PC-3 (cell line): ENCODE data around the gene KAZN. TPM values are rescaled to one million over a fixed set of nuclear protein-coding genes. Genes with fewer than 3 reads are reported as not detected.

Experiments used
- ATAC-seq: fragments of 200-7000 bp; cut with Tn5 transposase; 2 replicates; pipeline ENCODE4 v1.9.1; 2020; ENCODE audit warnings: mild to moderate bottlenecking, moderate library complexity
- BruUV-seq: library from RNA; stranded (reverse); fragments of 400-500 nt; replicated peaks from 2 replicates; lab custom pipeline; 2021; lab: Mats Ljungman, UMichigan
- CTCF ChIA-PET: fragments of 300-600 bp; sonication (Branson Sonifier 250); formaldehyde crosslinking; loops from one replicate; lab custom pipeline; 2022; ENCODE audit warnings: antibody characterized with exemption; lab: Charles Lee
- POLR2A ChIA-PET: fragments of 300-600 bp; sonication (Branson Sonifier 250); formaldehyde crosslinking; loops from one replicate; lab custom pipeline; 2022; ENCODE audit warnings: antibody characterized with exemption; ENCODE audit not compliant: unreplicated experiment; lab: Charles Lee
- DNase-seq: peaks from one replicate; pipeline ENCODE4 v3.0.0-alpha.2; 2015
- H2AFZ ChIP-seq: fragments of 300-600 bp; sonication (generic); 2 replicates; pipeline ENCODE4 v1.6.0; 2016; ENCODE audit warnings: antibody characterized with exemption, low read length
- H3F3A ChIP-seq: fragments of 300-600 bp; sonication (generic); one replicate; pipeline ENCODE4 v1.6.0; 2017; ENCODE audit warnings: antibody characterized with exemption, low read length, control low read depth, mild to moderate bottlenecking; ENCODE audit not compliant: unreplicated experiment
- H3K27ac ChIP-seq: fragments of 300-600 bp; sonication (generic); 2 replicates; pipeline ENCODE4 v1.5.1; 2016; ENCODE audit warnings: mild to moderate bottlenecking, low read length
- H3K27me3 ChIP-seq: fragments of 300-600 bp; sonication (generic); 2 replicates; pipeline ENCODE4 v1.6.1; 2016; ENCODE audit warnings: low read length, mixed read lengths
- H3K36me3 ChIP-seq: fragments of 300-600 bp; sonication (generic); 2 replicates; pipeline ENCODE4 v1.6.1; 2016; ENCODE audit warnings: low read depth, mixed run types, low read length, mixed read lengths
- H3K4me1 ChIP-seq: fragments of 300-600 bp; sonication (generic); 2 replicates; pipeline ENCODE4 v1.5.1; 2016; ENCODE audit warnings: low read length; ENCODE audit not compliant: insufficient read depth
- H3K4me2 ChIP-seq: fragments of 300-600 bp; sonication (generic); 2 replicates; pipeline ENCODE4 v1.6.0; 2016; ENCODE audit warnings: low read length
- H3K4me3 ChIP-seq: fragments of 300-600 bp; sonication (generic); 2 replicates; pipeline ENCODE4 v1.5.1; 2016; ENCODE audit warnings: mild to moderate bottlenecking, low read length, mixed read lengths
- H3K79me2 ChIP-seq: fragments of 300-600 bp; sonication (generic); 2 replicates; pipeline ENCODE4 v1.6.1; 2017; ENCODE audit warnings: low read length, mixed read lengths
- H3K9ac ChIP-seq: fragments of 300-600 bp; sonication (generic); 2 replicates; pipeline ENCODE4 v1.6.0; 2016; ENCODE audit warnings: mild to moderate bottlenecking, low read length
- H3K9me2 ChIP-seq: fragments of 300-600 bp; sonication (generic); replicated peaks from 2 replicates; pipeline ENCODE4 v1.6.1; 2016; ENCODE audit warnings: mixed run types, low read length, mixed read lengths
- H3K9me3 ChIP-seq: fragments of 300-600 bp; sonication (generic); 2 replicates; pipeline ENCODE4 v1.6.1; 2016; ENCODE audit warnings: low read length, mixed read lengths
- H4K20me1 ChIP-seq: fragments of 300-600 bp; sonication (generic); 2 replicates; pipeline ENCODE4 v1.6.1; 2016; ENCODE audit warnings: low read length, mixed read lengths
- CTCF ChIP-seq: fragments of 300-600 bp; sonication (generic); conservative IDR thresholded peaks from 2 replicates; pipeline ENCODE4 v1.5.1; 2017; ENCODE audit warnings: antibody characterized with exemption, low read depth, mild to moderate bottlenecking, low read length
- EZH2 ChIP-seq: fragments of 300-600 bp; sonication (generic); IDR thresholded peaks from one replicate; pipeline ENCODE4 v1.6.1; 2017; ENCODE audit warnings: antibody characterized with exemption, mild to moderate bottlenecking, low read length; ENCODE audit not compliant: unreplicated experiment
- EZH2phosphoT487 ChIP-seq: fragments of 300-600 bp; sonication (generic); IDR thresholded peaks from 2 replicates; pipeline ENCODE4 v1.6.1; 2018; ENCODE audit warnings: mild to moderate bottlenecking, antibody characterized with exemption, low read length, borderline replicate concordance
- intact Hi-C: fragments of 100-400 bp; cut with micrococcal nuclease; formaldehyde crosslinking; loops from 2 replicates; pipeline ENCODE4 v1.9.0; 2023
- total RNA-seq: library from RNA; depleted of rRNA; stranded (reverse); fragments of >200 nt; gene quantifications from 2 replicates; pipeline ENCODE4 v1.2.3, GENCODE V29; 2014

KAZN gene
- total RNA-seq, 1 experiment from 2014 or later: 2.0 TPM

- no TSS peak for BruUV-seq
- Histone ChIP-seq H3K27me3 (no peaks in the 10 kb centered on the region), H3K4me3 (no peak overlapping the region), H2AFZ (no peak overlapping the region), H3K27ac (no peak overlapping the region), H3K9me2 (no peaks in the 10 kb centered on the region), H4K20me1 (no peaks in the 10 kb centered on the region), H3F3A (no peaks in the 10 kb centered on the region), H3K4me2 (no peak overlapping the region), H3K36me3 (no peaks in the 10 kb centered on the region), H3K4me1 (no peaks in the 10 kb centered on the region), H3K9ac (no peak overlapping the region), H3K79me2 (no peaks in the 10 kb centered on the region), H3K9me3 (no peaks in the 10 kb centered on the region)
- DNase-seq (no peak), ATAC-seq (no peak)
- intact Hi-C loops: no loop called here
- TF ChIP-seq EZH2phosphoT487 (no peak), EZH2 (no peak), CTCF (no peak)
- ChIA-PET POLR2A (no interaction called here), CTCF (no interaction called here)
Measured at GRCh38 chr1:15118579-15118978, 520.1 kb downstream of the KAZN start.

- Histone ChIP-seq H3K4me2 (no peak overlapping the region), H3F3A (no peaks in the 10 kb centered on the region), H3K9ac (no peak overlapping the region), H3K9me2 (no peaks in the 10 kb centered on the region), H3K27ac (no peak overlapping the region), H3K4me3 (no peak overlapping the region), H2AFZ (no peak overlapping the region), H3K36me3 (no peaks in the 10 kb centered on the region), H3K4me1 (no peaks in the 10 kb centered on the region), H3K79me2 (no peaks in the 10 kb centered on the region), H4K20me1 (no peaks in the 10 kb centered on the region), H3K27me3 (no peaks in the 10 kb centered on the region), H3K9me3 (no peaks in the 10 kb centered on the region)
- ATAC-seq (no peak), DNase-seq (no peak)
- intact Hi-C loops: no loop called here
- POLR2A ChIA-PET: no interaction called here
- TF ChIP-seq CTCF (no peak), EZH2phosphoT487 (no peak), EZH2 (no peak)
- CTCF ChIA-PET: no interaction called here
- no TSS peak for BruUV-seq
Measured at GRCh38 chr1:15120251-15120945, 521.9 kb downstream of the KAZN start.

- Histone ChIP-seq H3K9me2 (no peaks in the 10 kb centered on the region), H3K79me2 (no peaks in the 10 kb centered on the region), H3K4me3 (no peak overlapping the region), H3F3A (no peaks in the 10 kb centered on the region), H3K27ac (no peak overlapping the region), H3K4me1 (no peaks in the 10 kb centered on the region), H3K9ac (no peak overlapping the region), H3K4me2 (no peak overlapping the region), H3K9me3 (no peaks in the 10 kb centered on the region), H2AFZ (no peak overlapping the region), H3K36me3 (no peaks in the 10 kb centered on the region), H4K20me1 (no peaks in the 10 kb centered on the region), H3K27me3 (no peaks in the 10 kb centered on the region)
- CTCF ChIA-PET: interaction anchor here (0.6 kb wide), 1 partner anchor 150 kb away, joined by 3 read pairs; no protein-coding TSS in a partner anchor
- ATAC-seq (no peak), DNase-seq (no peak)
- TF ChIP-seq EZH2phosphoT487 (no peak), CTCF (no peak), EZH2 (no peak)
- no TSS peak for BruUV-seq
- POLR2A ChIA-PET: no interaction called here
- intact Hi-C loops: no loop called here
Measured at GRCh38 chr1:15122331-15122730, 523.8 kb downstream of the KAZN start.
